HEK293T (cell line): ENCODE measurements around the gene IFTAP.

Experiments
- ELF4 ChIP-seq: fragments of 450-650 bp; IDR thresholded peaks from 2 replicates; pipeline ENCODE4 v1.6.1; 2017; ENCODE audit warnings: antibody characterized with exemption
- FOXA1 ChIP-seq: fragments of 450-650 bp; IDR thresholded peaks from 2 replicates; pipeline ENCODE4 v1.6.1; 2016; ENCODE audit warnings: mild to moderate bottlenecking
- FOXM1 ChIP-seq: fragments of 450-650 bp; IDR thresholded peaks from 2 replicates; pipeline ENCODE4 v1.6.1; 2017; ENCODE audit warnings: mild to moderate bottlenecking, borderline replicate concordance
- L3MBTL2 ChIP-seq: fragments of 450-650 bp; conservative IDR thresholded peaks from 2 replicates; pipeline ENCODE4 v1.6.1; 2016; ENCODE audit warnings: mild to moderate bottlenecking
- NFRKB ChIP-seq: fragments of 450-650 bp; IDR thresholded peaks from 2 replicates; pipeline ENCODE4 v1.6.1; 2016; ENCODE audit warnings: mild to moderate bottlenecking, moderate library complexity
- PKNOX1 ChIP-seq: fragments of 450-650 bp; IDR thresholded peaks from 2 replicates; pipeline ENCODE4 v1.6.1; 2016
- ZNF384 ChIP-seq: fragments of 450-650 bp; IDR thresholded peaks from 2 replicates; pipeline ENCODE4 v1.6.1; 2016

GRCh38 chr11:36564376-36565030 lies 29.8 kb upstream of the IFTAP start:
- no peak for TF ChIP-seq ELF4
- no peak for TF ChIP-seq ZNF384
- TF ChIP-seq FOXM1: no peak
- TF ChIP-seq FOXA1: no peak
- no peak for TF ChIP-seq PKNOX1
- no peak for TF ChIP-seq NFRKB
- no peak for TF ChIP-seq L3MBTL2
